ENCODE measurements around the gene R3HDM4.
"Not testable (repeated sequence)": the region's sequence is repeated elsewhere in the genome, so short reads cannot be mapped to it uniquely, and the experiment has no call there.

R3HDM4 gene

GRCh38 chr19:889662-890295 lies 23.2 kb downstream of the R3HDM4 start:
- Mint-ChIP-seq H3K9me3 (no peaks in the 10 kb centered on the region), H3K4me3 (no peak overlapping the region), H3K27me3 (no peaks in the 10 kb centered on the region), H3K36me3 (peaks cover 15 to 23% of the 10 kb centered on the region in 2 donors), H3K27ac (no peak overlapping the region), H3K4me1 (peaks cover 12 to 31% of the 10 kb centered on the region in 2 donors)
- ATAC-seq (replicated peaks) (no peak), DNase-seq (no peak)

- Mint-ChIP-seq H3K27ac (no peak overlapping the region), H3K36me3 (peaks cover 22 to 27% of the 10 kb centered on the region in 2 donors), H3K4me1 (peaks cover 12 to 27% of the 10 kb centered on the region in 2 donors), H3K27me3 (no peaks in the 10 kb centered on the region), H3K4me3 (no peak overlapping the region), H3K9me3 (no peaks in the 10 kb centered on the region)
- DNase-seq (no peak), ATAC-seq (replicated peaks) (no peak)
These were observed 24.2 kb downstream of the R3HDM4 start for GRCh38 chr19:888581-889385.

GRCh38 chr19:887599-887998 lies 25.4 kb downstream of the R3HDM4 start:
- no peak overlapping the region for H3K4me3 Mint-ChIP-seq
- H3K27ac Mint-ChIP-seq, result no peak overlapping the region
- DNase-seq (no peak), ATAC-seq (replicated peaks) (no peak)
- peaks cover 24 to 26% of the 10 kb centered on the region in 2 donors for H3K36me3 Mint-ChIP-seq
- H3K9me3 Mint-ChIP-seq, result no peaks in the 10 kb centered on the region
- no peaks in the 10 kb centered on the region for H3K27me3 Mint-ChIP-seq
- peaks cover 9 to 18% of the 10 kb centered on the region in 2 donors for H3K4me1 Mint-ChIP-seq

- no peak for ATAC-seq (replicated peaks)
- no peaks in the 10 kb centered on the region for H3K9me3 Mint-ChIP-seq
- peaks cover 6 to 15% of the 10 kb centered on the region in 2 donors for H3K4me1 Mint-ChIP-seq
- no peaks in the 10 kb centered on the region for H3K27me3 Mint-ChIP-seq
- no peak for DNase-seq
- H3K27ac Mint-ChIP-seq, result no peak overlapping the region
- H3K36me3 Mint-ChIP-seq, result peaks cover 25 to 30% of the 10 kb centered on the region in 2 donors
- H3K4me3 Mint-ChIP-seq, result no peak overlapping the region
These were observed 25.9 kb downstream of the R3HDM4 start for GRCh38 chr19:887072-887471.

- Mint-ChIP-seq H3K27me3 (no peaks in the 10 kb centered on the region), H3K36me3 (peaks cover 37 to 43% of the 10 kb centered on the region in 2 donors), H3K4me1 (peaks cover 0 to 4% of the 10 kb centered on the region in 2 donors), H3K9me3 (no peaks in the 10 kb centered on the region), H3K27ac (no peak overlapping the region), H3K4me3 (no peak overlapping the region)
- ATAC-seq (replicated peaks) (no peak), DNase-seq (no peak)
These were observed 27.3 kb downstream of the R3HDM4 start for GRCh38 chr19:885536-886224.

GRCh38 chr19:884420-885211 lies 28.4 kb downstream of the R3HDM4 start:
- Mint-ChIP-seq H3K4me3 (no peak overlapping the region), H3K36me3 (peaks cover 38 to 44% of the 10 kb centered on the region in 2 donors), H3K27me3 (no peaks in the 10 kb centered on the region), H3K9me3 (no peaks in the 10 kb centered on the region), H3K27ac (peak overlapping the region; percentile 62), H3K4me1 (peaks cover 0 to 4% of the 10 kb centered on the region in 2 donors)
- DNase-seq (no peak), ATAC-seq (replicated peaks) (no peak)

GRCh38 chr19:883661-884211 lies 29.3 kb downstream of the R3HDM4 start:
- Mint-ChIP-seq H3K36me3 (peaks cover 41 to 44% of the 10 kb centered on the region in 2 donors), H3K27me3 (no peaks in the 10 kb centered on the region), H3K4me1 (peaks cover 4 to 9% of the 10 kb centered on the region in 2 donors), H3K27ac (no peak overlapping the region), H3K9me3 (no peaks in the 10 kb centered on the region), H3K4me3 (no peak overlapping the region)
- ATAC-seq (replicated peaks) (no peak), DNase-seq (no peak)

- ATAC-seq (replicated peaks), result no peak
- H3K27ac Mint-ChIP-seq, result no peak overlapping the region
- H3K9me3 Mint-ChIP-seq, result no peaks in the 10 kb centered on the region
These were observed 30.0 kb downstream of the R3HDM4 start for GRCh38 chr19:882871-883497.

GRCh38 chr19:881385-882071 lies 31.5 kb downstream of the R3HDM4 start:
- H3K36me3 Mint-ChIP-seq, result peaks cover 38 to 41% of the 10 kb centered on the region in 2 donors
- H3K4me3 Mint-ChIP-seq, result no peak overlapping the region
- H3K4me1 Mint-ChIP-seq, result peaks cover 4 to 6% of the 10 kb centered on the region in 2 donors
- H3K27me3 Mint-ChIP-seq, result no peaks in the 10 kb centered on the region
- H3K9me3 Mint-ChIP-seq, result no peaks in the 10 kb centered on the region
- ATAC-seq (replicated peaks) (no peak), DNase-seq (no peak)
- peak overlapping the region; percentile 14 for H3K27ac Mint-ChIP-seq

More at GRCh38 chr19:882871-883497, 30.0 kb downstream of the R3HDM4 start:
- H3K36me3 Mint-ChIP-seq, result peaks cover 41 to 43% of the 10 kb centered on the region in 2 donors
- H3K27me3 Mint-ChIP-seq, result no peaks in the 10 kb centered on the region
- peak overlapping the region in 1 of 2 donors; percentile 22 for H3K4me3 Mint-ChIP-seq
- no peak for DNase-seq
- peaks cover 4 to 6% of the 10 kb centered on the region in 2 donors for H3K4me1 Mint-ChIP-seq

- DNase-seq (no peak), ATAC-seq (replicated peaks) (no peak)
- Mint-ChIP-seq H3K27ac (no peak overlapping the region), H3K36me3 (peaks cover 43 to 45% of the 10 kb centered on the region in 2 donors), H3K4me3 (no peak overlapping the region), H3K4me1 (peaks cover 4 to 6% of the 10 kb centered on the region in 2 donors), H3K9me3 (no peaks in the 10 kb centered on the region), H3K27me3 (no peaks in the 10 kb centered on the region)
These were observed 33.1 kb downstream of the R3HDM4 start for GRCh38 chr19:879711-880438.

- Mint-ChIP-seq H3K27ac (peak overlapping the region; percentile 47), H3K36me3 (peaks cover 43 to 46% of the 10 kb centered on the region in 2 donors)
- not testable (repeated sequence) for DNase-seq; ATAC-seq (replicated peaks); H3K4me1 Mint-ChIP-seq; H3K27me3 Mint-ChIP-seq; H3K4me3 Mint-ChIP-seq; H3K9me3 Mint-ChIP-seq
These were observed 34.1 kb downstream of the R3HDM4 start for GRCh38 chr19:878751-879561.
